Keratinocyte (primary cell): ENCODE data around the gene PARD3B. TPM values are rescaled to one million over a fixed set of nuclear protein-coding genes. Genes with fewer than 3 reads are reported as not detected.

ENCODE experiments used
- DNase-seq: peaks from one replicate; pipeline ENCODE4 v3.0.0-alpha.2; 2011; ENCODE audit warnings: low read depth, missing footprints, low spot score
- FAIRE-seq: peaks from 2 replicates; lab custom pipeline; 2011; peaks lifted over from hg19 to GRCh38; lab: Jason Lieb, UNC
- H2AFZ ChIP-seq: 2 replicates; pipeline ENCODE4 v1.6.0; 2012; ENCODE audit warnings: low read length, control low read depth, inconsistent platforms; ENCODE audit not compliant: control insufficient read depth
- H3K27ac ChIP-seq: 2 replicates; pipeline ENCODE4 v1.5.1; 2011; ENCODE audit warnings: low read length; ENCODE audit not compliant: control insufficient read depth, insufficient read depth
- H3K27me3 ChIP-seq: 3 replicates; pipeline ENCODE4 v1.6.0; 2011; ENCODE audit warnings: low read length; ENCODE audit not compliant: control insufficient read depth, insufficient read depth; ENCODE audit errors: extremely low read depth
- H3K36me3 ChIP-seq, 2 experiments: 2 replicates in 1 of 2; 3 replicates in 1 of 2; pipeline ENCODE4 v1.5.1; 2011; ENCODE audit warnings: low read length in 2 of 2, mild to moderate bottlenecking in 1 of 2; ENCODE audit not compliant: control insufficient read depth in 2 of 2, insufficient read depth in 2 of 2; ENCODE audit errors: extremely low read depth in 1 of 2
- H3K4me1 ChIP-seq: 3 replicates; pipeline ENCODE4 v1.5.1; 2011; ENCODE audit warnings: low read length; ENCODE audit not compliant: control insufficient read depth, insufficient read depth; ENCODE audit errors: extremely low read depth
- H3K4me2 ChIP-seq: 3 replicates; pipeline ENCODE4 v1.6.0; 2011; ENCODE audit warnings: low read depth, low read length; ENCODE audit not compliant: control insufficient read depth, insufficient read depth; ENCODE audit errors: extremely low read depth
- H3K4me3 ChIP-seq, 3 experiments: fragments of 200-600 bp in 1 of 3; sonication (generic) in 1 of 3; 2 replicates in 2 of 3; 3 replicates in 1 of 3; pipeline ENCODE4 v1.5.1; 2011 to 2016; ENCODE audit warnings: low read length in 3 of 3, mild to moderate bottlenecking in 3 of 3, control low read depth in 2 of 3, inconsistent platforms in 1 of 3, low read depth in 1 of 3, mixed read lengths in 1 of 3, mixed run types in 1 of 3, moderate library complexity in 1 of 3; ENCODE audit not compliant: control insufficient read depth in 2 of 3, insufficient read depth in 2 of 3; ENCODE audit errors: extremely low read depth in 1 of 3
- H3K79me2 ChIP-seq: 2 replicates; pipeline ENCODE4 v1.6.0; 2012; ENCODE audit warnings: low read length; ENCODE audit not compliant: control insufficient read depth, insufficient read depth
- H3K9ac ChIP-seq: 3 replicates; pipeline ENCODE4 v1.6.0; 2011; ENCODE audit warnings: low read length; ENCODE audit not compliant: control insufficient read depth, insufficient read depth; ENCODE audit errors: extremely low read depth
- H3K9me1 ChIP-seq: 3 replicates; pipeline ENCODE4 v1.6.0; 2011; ENCODE audit warnings: low read length; ENCODE audit not compliant: control insufficient read depth, insufficient read depth; ENCODE audit errors: extremely low read depth
- H3K9me3 ChIP-seq: 2 replicates; pipeline ENCODE4 v1.5.1; 2012; ENCODE audit warnings: low read depth, low read length; ENCODE audit not compliant: control insufficient read depth
- H4K20me1 ChIP-seq: 3 replicates; pipeline ENCODE4 v1.6.0; 2011; ENCODE audit warnings: low read length; ENCODE audit not compliant: control insufficient read depth, insufficient read depth; ENCODE audit errors: extremely low read depth
- EZH2 ChIP-seq: IDR thresholded peaks from one replicate; pipeline ENCODE4 v1.6.1; 2012; ENCODE audit warnings: inconsistent platforms, mild to moderate bottlenecking, low read length, moderate library complexity
- dilution Hi-C: fragments of 300-500 bp; cut with MboI; formaldehyde crosslinking; loops from one replicate; pipeline ENCODE4 v1.7.0; 2020; ENCODE audit warnings: low sequenced_read_pairs; ENCODE audit not compliant: extremely low pct_ligation_motif_present
- polyA plus RNA-seq, 5 experiments: library from polyadenylated mRNA; depleted of rRNA in 3 of 5; stranded (reverse) in 3 of 5; stranded (forward) in 1 of 5; unstranded in 1 of 5; fragments of >200 nt; gene quantifications; 1 replicate in 1 of 5; 2 replicates in 3 of 5; 3 replicates in 1 of 5; pipeline versions ENCODE4 v1.2.1 to v1.2.3, GENCODE V29; 2011 to 2012; ENCODE audit warnings: missing spikeins in 2 of 5, low read depth in 1 of 5, low replicate concordance in 1 of 5
- TF ChIP-seq, protein P1 (sequence below), 3 experiments: IDR thresholded peaks in 1 of 3; conservative IDR thresholded peaks in 1 of 3; optimal IDR thresholded peaks in 1 of 3; 2 replicates in 2 of 3; 3 replicates in 1 of 3; pipeline versions ENCODE3 to v1.5.1; 2011; ENCODE audit warnings: low read length in 3 of 3, mild to moderate bottlenecking in 3 of 3, moderate library complexity in 2 of 3, control low read depth in 1 of 3, inconsistent platforms in 1 of 3; ENCODE audit not compliant: insufficient read depth in 2 of 3; ENCODE audit errors: extremely low read depth in 1 of 3

The PARD3B gene
- polyA plus RNA-seq, 1 donor (not counting 4 experiments of a cell fraction or from before 2014, with no cell fraction given), result 1.2 TPM

DNA sequence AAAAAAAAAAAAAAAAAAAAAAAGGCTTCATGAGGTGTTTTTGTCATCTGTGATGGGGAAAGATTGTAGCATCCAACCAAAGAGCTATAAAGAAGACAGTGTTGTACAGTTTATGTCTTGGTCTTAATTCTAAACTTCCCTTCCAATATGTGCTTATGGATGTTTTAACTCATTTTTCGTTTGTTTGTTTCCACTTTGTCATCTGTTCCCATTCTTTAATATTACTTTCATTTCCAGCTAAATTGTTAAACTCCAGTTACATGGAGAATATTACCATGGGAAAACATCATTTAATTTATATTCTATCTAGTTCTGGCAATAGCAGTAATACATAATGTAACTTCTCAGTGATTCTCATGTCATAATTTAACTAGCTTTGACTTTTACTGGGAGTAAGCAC, 792.9 kb downstream of the PARD3B start:
- no peak for FAIRE-seq
- H3K9me3 ChIP-seq, result no peaks in the 10 kb centered on the region
- no peak overlapping the region for H3K4me2 ChIP-seq
- H3K27ac ChIP-seq, result no peak overlapping the region
- no peaks in the 10 kb centered on the region for H3K9me1 ChIP-seq
- H3K4me1 ChIP-seq, result no peaks in the 10 kb centered on the region
- TF ChIP-seq, protein P1, sequence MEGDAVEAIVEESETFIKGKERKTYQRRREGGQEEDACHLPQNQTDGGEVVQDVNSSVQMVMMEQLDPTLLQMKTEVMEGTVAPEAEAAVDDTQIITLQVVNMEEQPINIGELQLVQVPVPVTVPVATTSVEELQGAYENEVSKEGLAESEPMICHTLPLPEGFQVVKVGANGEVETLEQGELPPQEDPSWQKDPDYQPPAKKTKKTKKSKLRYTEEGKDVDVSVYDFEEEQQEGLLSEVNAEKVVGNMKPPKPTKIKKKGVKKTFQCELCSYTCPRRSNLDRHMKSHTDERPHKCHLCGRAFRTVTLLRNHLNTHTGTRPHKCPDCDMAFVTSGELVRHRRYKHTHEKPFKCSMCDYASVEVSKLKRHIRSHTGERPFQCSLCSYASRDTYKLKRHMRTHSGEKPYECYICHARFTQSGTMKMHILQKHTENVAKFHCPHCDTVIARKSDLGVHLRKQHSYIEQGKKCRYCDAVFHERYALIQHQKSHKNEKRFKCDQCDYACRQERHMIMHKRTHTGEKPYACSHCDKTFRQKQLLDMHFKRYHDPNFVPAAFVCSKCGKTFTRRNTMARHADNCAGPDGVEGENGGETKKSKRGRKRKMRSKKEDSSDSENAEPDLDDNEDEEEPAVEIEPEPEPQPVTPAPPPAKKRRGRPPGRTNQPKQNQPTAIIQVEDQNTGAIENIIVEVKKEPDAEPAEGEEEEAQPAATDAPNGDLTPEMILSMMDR (optimal IDR thresholded peaks at IDR 0.05 in 1 of 3, IDR thresholded peaks at IDR 0.05 in 1 of 3, conservative IDR thresholded peaks at IDR 0.05 in 1 of 3; ENCODE audit: extremely low read depth in 1 of 3, insufficient read depth in 2 of 3, low read length in 3 of 3), result no peak
- TF ChIP-seq EZH2, result no peak
- H3K79me2 ChIP-seq, result no peaks in the 10 kb centered on the region
- H3K27me3 ChIP-seq, result no peaks in the 10 kb centered on the region
- no peaks in the 10 kb centered on the region for H4K20me1 ChIP-seq
- H2AFZ ChIP-seq, result no peak overlapping the region
- H3K36me3 ChIP-seq, result no peaks in the 10 kb centered on the region
- DNase-seq, result no peak
- H3K9ac ChIP-seq, result no peak overlapping the region
- dilution Hi-C loops, result no loop called here
- no peak overlapping the region for H3K4me3 ChIP-seq

DNA sequence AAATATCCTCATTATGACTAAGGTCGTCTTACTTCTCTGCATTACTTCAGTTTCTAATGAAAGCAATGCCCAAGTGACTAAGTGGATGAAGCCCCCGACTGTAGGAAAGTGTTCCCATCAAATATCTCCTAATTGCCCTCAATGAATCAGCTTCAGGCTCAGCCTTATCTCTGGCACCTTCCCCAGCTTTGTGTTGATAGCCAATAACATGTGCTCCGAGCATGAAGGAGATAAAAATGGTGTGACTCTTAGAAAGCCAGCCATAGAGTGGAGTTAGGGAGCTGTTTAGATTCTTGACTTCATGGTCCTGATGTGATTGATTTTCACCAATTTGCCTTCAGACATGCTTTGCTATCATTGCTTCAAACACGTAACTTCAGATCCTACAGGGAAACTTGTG, 797.8 kb downstream of the PARD3B start:
- H3K27ac ChIP-seq, result no peak overlapping the region
- FAIRE-seq, result no peak
- dilution Hi-C loops, result no loop called here

More for the DNA sequence above, 797.8 kb downstream of the PARD3B start:
- Histone ChIP-seq H3K27me3 (no peaks in the 10 kb centered on the region), H3K4me1 (no peaks in the 10 kb centered on the region), H3K9me3 (no peaks in the 10 kb centered on the region), H3K4me3 (no peak overlapping the region), H3K9me1 (no peaks in the 10 kb centered on the region), H3K79me2 (no peaks in the 10 kb centered on the region), H3K9ac (no peak overlapping the region), H2AFZ (no peak overlapping the region), H4K20me1 (no peaks in the 10 kb centered on the region), H3K36me3 (no peaks in the 10 kb centered on the region), H3K4me2 (no peak overlapping the region)
- DNase-seq, result no peak
- no peak for TF ChIP-seq EZH2
- TF ChIP-seq, protein P1 (optimal IDR thresholded peaks at IDR 0.05 in 1 of 3, IDR thresholded peaks at IDR 0.05 in 1 of 3, conservative IDR thresholded peaks at IDR 0.05 in 1 of 3; ENCODE audit: extremely low read depth in 1 of 3, insufficient read depth in 2 of 3, low read length in 3 of 3), result no peak
